Ectodermal cell (in vitro differentiated cells): ENCODE data around the gene TBXAS1.

Source experiments
- H3K27ac ChIP-seq: 2 replicates; pipeline ENCODE4 v1.7.0; 2013; ENCODE audit warnings: mild to moderate bottlenecking, low read depth, low read length; ENCODE audit not compliant: insufficient read depth, poor library complexity, severe bottlenecking
- H3K27me3 ChIP-seq: 2 replicates; pipeline ENCODE4 v1.7.0; 2013; ENCODE audit warnings: mild to moderate bottlenecking, low read length; ENCODE audit not compliant: insufficient read depth, control insufficient read depth, poor library complexity, severe bottlenecking
- H3K36me3 ChIP-seq: one replicate; pipeline ENCODE4 v1.7.0; 2013; ENCODE audit warnings: low read length; ENCODE audit not compliant: control insufficient read depth, insufficient read depth
- H3K4me1 ChIP-seq: one replicate; pipeline ENCODE4 v1.7.0; 2013; ENCODE audit warnings: low read length; ENCODE audit not compliant: control insufficient read depth, insufficient read depth
- H3K4me3 ChIP-seq: 2 replicates; pipeline ENCODE4 v1.7.0; 2013; ENCODE audit warnings: low read depth, low read length, control low read depth; ENCODE audit not compliant: insufficient read depth
- H3K9me3 ChIP-seq: 2 replicates; pipeline ENCODE4 v1.7.0; 2013; ENCODE audit warnings: mild to moderate bottlenecking, low read length, moderate library complexity; ENCODE audit not compliant: control insufficient read depth
- WGBS, 2 experiments: methylation state at CpG; one replicate each; pipeline ENCODE4 v1.1.7; 2013; ENCODE audit warnings: missing lambda C conversion rate in 2 of 2; 5-methylcytosine and 5-hydroxymethylcytosine counted together

The TBXAS1 gene

DNA sequence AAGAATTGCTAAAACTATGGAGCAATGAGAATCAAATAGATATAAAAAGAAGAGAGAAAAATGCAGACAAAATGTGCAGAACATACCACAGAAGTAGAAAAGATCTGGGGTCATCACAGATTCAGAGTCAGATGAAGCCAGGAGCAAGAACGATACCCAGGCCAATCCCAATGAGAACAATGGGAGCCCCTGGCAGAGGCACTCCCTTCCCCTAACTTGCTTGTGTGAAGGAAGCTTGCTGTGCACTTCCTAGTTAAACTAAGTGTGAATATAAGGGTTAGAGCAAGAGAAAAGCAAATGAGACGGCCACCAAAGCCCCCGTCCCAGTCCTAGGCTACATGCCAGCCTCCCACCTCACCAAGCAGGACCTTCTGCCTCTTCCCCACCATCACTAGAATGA is 221.0 kb downstream of the TBXAS1 start:
- WGBS, 2 experiments: 84 to 90% methylated on average over 3 of the region's 3 CpGs
- Histone ChIP-seq H3K27me3 (no peaks in the 10 kb centered on the region), H3K27ac (no peak overlapping the region)

GRCh38 chr7:140051820-140052219 is 222.8 kb downstream of the TBXAS1 start:
- Histone ChIP-seq H3K27ac (no peak overlapping the region), H3K4me3 (no peak overlapping the region), H3K27me3 (no peaks in the 10 kb centered on the region), H3K9me3 (no peaks in the 10 kb centered on the region), H3K36me3 (no peaks in the 10 kb centered on the region), H3K4me1 (no peaks in the 10 kb centered on the region)

More for the DNA sequence above, 221.0 kb downstream of the TBXAS1 start:
- Histone ChIP-seq H3K4me3 (no peak overlapping the region), H3K9me3 (no peaks in the 10 kb centered on the region), H3K4me1 (no peaks in the 10 kb centered on the region), H3K36me3 (no peaks in the 10 kb centered on the region)

- 95 to 97% methylated on average over 3 of the region's 3 CpGs for WGBS, 2 experiments
- Histone ChIP-seq H3K4me1 (no peaks in the 10 kb centered on the region), H3K9me3 (no peaks in the 10 kb centered on the region), H3K36me3 (no peaks in the 10 kb centered on the region), H3K27ac (no peak overlapping the region), H3K4me3 (no peak overlapping the region), H3K27me3 (no peaks in the 10 kb centered on the region)
These were observed 224.9 kb downstream of the TBXAS1 start for GRCh38 chr7:140053812-140054539.

GRCh38 chr7:140054751-140055150 is 225.7 kb downstream of the TBXAS1 start:
- H3K4me3 ChIP-seq: no peak overlapping the region
- no peaks in the 10 kb centered on the region for H3K9me3 ChIP-seq
- no peak overlapping the region for H3K27ac ChIP-seq
- WGBS, 2 experiments: 94 to 97% methylated on average over 4 of the region's 4 CpGs
- H3K36me3 ChIP-seq: no peaks in the 10 kb centered on the region
- no peaks in the 10 kb centered on the region for H3K4me1 ChIP-seq
- H3K27me3 ChIP-seq: no peaks in the 10 kb centered on the region

DNA sequence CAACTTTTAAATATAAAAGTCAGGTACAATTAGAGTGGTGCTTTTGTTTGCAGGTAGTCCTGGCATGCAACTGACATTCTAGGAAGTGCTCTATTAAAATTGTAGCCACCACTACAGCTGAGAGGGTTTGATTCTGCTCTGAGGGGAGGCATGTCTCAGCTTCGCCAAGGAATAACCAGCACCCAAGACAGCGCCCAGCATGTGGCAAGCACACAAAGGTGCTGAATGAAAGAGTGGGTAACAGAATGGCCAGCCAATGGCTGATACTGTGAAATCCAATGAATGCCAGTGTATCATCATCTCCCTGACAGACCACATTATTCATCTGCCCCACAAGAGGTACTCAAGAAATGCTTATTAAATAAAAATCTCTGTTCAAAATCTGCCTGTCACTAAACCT is 226.8 kb downstream of the TBXAS1 start:
- Histone ChIP-seq H3K27me3 (peaks cover 5% of the 10 kb centered on the region), H3K36me3 (no peaks in the 10 kb centered on the region), H3K9me3 (no peaks in the 10 kb centered on the region), H3K4me3 (no peak overlapping the region), H3K4me1 (no peaks in the 10 kb centered on the region), H3K27ac (no peak overlapping the region)
- 90 to 94% methylated on average over 2 of the region's 2 CpGs for WGBS, 2 experiments

DNA sequence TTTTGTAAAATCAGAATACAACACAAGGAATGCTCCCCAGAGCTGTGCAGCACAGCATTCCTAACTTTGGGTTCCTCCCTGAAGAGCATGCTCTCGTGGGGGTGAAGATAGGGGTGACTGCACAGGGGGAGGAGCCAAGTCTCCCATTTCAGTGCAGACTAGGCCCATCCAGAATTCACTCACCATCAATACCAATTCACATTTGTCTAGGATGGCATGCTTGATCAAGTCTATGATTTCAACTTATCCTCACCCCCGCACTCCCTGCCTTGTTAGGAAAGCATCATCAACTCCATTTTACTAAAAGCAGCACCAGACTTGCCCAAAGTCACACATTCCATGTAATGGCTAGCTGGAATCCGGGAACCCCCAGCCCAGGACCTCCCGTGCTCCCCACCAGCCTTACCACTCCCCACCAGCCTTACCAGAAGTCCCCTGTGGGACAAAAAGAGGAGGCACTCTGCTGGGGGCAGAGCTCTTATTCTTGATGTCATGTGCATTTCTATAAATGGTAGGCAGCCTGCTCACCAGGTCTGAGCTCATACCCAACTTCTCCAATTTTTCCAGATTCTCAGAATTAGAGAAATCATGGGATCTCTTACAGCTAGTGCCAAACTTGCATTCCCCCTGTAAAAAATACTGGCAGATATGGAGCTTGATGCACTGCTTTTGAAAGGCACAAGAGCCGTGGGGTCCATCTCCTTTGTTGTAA is 227.5 kb downstream of the TBXAS1 start:
- Histone ChIP-seq H3K9me3 (no peaks in the 10 kb centered on the region), H3K4me1 (no peaks in the 10 kb centered on the region), H3K27me3 (peaks cover 13% of the 10 kb centered on the region), H3K4me3 (no peak overlapping the region), H3K36me3 (no peaks in the 10 kb centered on the region), H3K27ac (no peak overlapping the region)
- 87 to 95% methylated on average over 5 of the region's 5 CpGs for WGBS, 2 experiments

DNA sequence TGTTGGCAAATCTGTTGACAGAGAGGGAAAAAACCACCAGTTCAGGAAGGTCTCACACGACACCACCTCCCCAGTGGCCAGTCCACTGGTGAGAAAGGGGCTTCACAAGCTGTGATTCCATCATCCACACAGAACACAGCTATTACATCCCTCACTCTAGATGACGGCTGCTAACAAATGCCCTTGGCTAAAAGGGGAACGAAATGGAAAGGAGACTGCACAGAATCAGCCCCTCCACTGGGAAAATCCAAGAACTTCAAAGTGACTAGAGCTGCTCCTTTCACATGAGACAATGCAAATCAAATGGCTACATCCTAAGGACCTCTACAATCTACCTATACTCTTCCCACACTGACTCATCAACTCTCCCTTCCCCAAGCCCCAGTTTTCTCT is 228.1 kb downstream of the TBXAS1 start:
- Histone ChIP-seq H3K27me3 (peaks cover 18% of the 10 kb centered on the region), H3K4me3 (no peak overlapping the region), H3K9me3 (no peaks in the 10 kb centered on the region), H3K27ac (no peak overlapping the region), H3K4me1 (no peaks in the 10 kb centered on the region), H3K36me3 (no peaks in the 10 kb centered on the region)
- WGBS, 2 experiments: 85 to 89% methylated on average over 3 of the region's 3 CpGs

DNA sequence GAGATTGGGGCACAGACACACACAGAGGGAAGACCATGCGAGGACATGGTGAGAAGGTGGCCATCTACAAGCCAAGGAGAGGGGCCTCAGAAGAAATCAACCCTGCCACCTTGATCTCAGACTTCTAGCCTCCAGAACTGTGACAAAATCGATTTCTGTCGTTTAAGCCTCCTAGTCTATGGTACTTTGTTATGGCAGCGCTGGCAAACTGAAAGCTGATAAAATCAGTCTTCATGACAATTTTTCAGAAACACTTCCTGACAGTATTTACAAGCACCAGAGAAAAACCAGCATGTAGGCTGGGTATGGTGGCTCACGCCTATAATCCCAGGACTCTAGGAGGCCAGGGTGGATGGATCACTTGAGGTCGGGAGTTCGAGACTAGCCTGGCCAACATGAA is 229.5 kb downstream of the TBXAS1 start:
- Histone ChIP-seq H3K4me3 (no peak overlapping the region), H3K9me3 (no peaks in the 10 kb centered on the region), H3K36me3 (no peaks in the 10 kb centered on the region), H3K27me3 (peaks cover 32% of the 10 kb centered on the region), H3K27ac (no peak overlapping the region), H3K4me1 (no peaks in the 10 kb centered on the region)
- WGBS, 2 experiments: 93 to 95% methylated on average over 7 of the region's 7 CpGs

- Histone ChIP-seq H3K9me3 (no peaks in the 10 kb centered on the region), H3K27ac (no peak overlapping the region), H3K27me3 (peaks cover 38% of the 10 kb centered on the region), H3K36me3 (no peaks in the 10 kb centered on the region), H3K4me3 (no peak overlapping the region), H3K4me1 (no peaks in the 10 kb centered on the region)
- 94 to 95% methylated on average over 12 of the region's 12 CpGs for WGBS, 2 experiments
These were observed 230.5 kb downstream of the TBXAS1 start for GRCh38 chr7:140059273-140060242.

DNA sequence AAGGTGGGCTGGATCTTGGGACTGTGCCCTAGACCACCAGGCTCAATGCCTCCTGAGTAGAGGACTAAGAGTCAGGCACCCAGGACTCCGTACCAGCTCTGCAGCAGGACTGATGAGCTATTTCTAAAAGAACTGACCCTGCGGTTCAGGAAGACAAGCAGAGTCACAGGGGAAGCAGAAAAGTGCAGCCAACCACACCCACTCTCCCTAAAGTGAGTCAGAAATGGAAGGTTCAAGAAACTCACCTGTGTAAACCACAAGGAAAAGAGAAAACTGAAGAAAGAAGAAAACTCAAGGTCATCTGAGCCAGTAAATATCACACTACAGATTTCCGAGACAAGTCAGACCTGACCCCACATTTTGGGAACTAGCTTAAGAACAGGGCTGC is 231.2 kb downstream of the TBXAS1 start:
- Histone ChIP-seq H3K9me3 (no peaks in the 10 kb centered on the region), H3K36me3 (no peaks in the 10 kb centered on the region), H3K27me3 (peaks cover 38% of the 10 kb centered on the region), H3K4me3 (no peak overlapping the region), H3K4me1 (no peaks in the 10 kb centered on the region), H3K27ac (no peak overlapping the region)
- 94 to 95% methylated on average over 3 of the region's 3 CpGs for WGBS, 2 experiments
